SK-N-SH (cell line): ENCODE results near the gene RASA3.

Source experiments
- EZH2phosphoT487 ChIP-seq: fragments of 200-600 bp; sonication (generic); IDR thresholded peaks from 2 replicates; pipeline ENCODE4 v1.6.1; 2017; ENCODE audit warnings: low read depth, mixed run types, mild to moderate bottlenecking, antibody characterized with exemption, moderate library complexity, borderline replicate concordance
- TF ChIP-seq, protein P1 (sequence below): fragments of 200-600 bp; sonication (generic); IDR thresholded peaks from 2 replicates; pipeline ENCODE4 v1.6.1; 2017; ENCODE audit warnings: antibody characterized with exemption, mild to moderate bottlenecking, moderate library complexity

DNA sequence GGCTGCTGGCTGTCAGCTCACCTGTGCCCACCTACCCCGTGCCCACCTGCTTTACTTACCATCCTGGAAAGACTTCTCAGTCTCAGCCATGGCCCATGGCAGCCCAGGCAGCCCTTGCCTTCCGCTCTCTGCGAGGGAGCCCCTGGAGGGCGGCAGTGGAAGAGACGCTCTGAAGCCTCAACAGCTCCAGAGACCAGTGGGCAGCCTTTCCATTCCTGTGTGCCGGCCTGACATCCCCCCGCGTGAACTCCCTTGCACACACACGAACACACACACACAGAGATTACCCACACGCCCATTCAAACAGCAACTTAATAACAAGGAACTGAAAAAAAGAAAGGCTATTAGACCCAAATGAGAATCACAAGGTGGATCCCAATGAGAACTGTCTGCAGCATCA lies 14.2 kb upstream of the RASA3 start:
- no peak for TF ChIP-seq EZH2phosphoT487
- TF ChIP-seq, protein P1, sequence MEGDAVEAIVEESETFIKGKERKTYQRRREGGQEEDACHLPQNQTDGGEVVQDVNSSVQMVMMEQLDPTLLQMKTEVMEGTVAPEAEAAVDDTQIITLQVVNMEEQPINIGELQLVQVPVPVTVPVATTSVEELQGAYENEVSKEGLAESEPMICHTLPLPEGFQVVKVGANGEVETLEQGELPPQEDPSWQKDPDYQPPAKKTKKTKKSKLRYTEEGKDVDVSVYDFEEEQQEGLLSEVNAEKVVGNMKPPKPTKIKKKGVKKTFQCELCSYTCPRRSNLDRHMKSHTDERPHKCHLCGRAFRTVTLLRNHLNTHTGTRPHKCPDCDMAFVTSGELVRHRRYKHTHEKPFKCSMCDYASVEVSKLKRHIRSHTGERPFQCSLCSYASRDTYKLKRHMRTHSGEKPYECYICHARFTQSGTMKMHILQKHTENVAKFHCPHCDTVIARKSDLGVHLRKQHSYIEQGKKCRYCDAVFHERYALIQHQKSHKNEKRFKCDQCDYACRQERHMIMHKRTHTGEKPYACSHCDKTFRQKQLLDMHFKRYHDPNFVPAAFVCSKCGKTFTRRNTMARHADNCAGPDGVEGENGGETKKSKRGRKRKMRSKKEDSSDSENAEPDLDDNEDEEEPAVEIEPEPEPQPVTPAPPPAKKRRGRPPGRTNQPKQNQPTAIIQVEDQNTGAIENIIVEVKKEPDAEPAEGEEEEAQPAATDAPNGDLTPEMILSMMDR = peak; percentile 22; the same call in 1 of the 2 replicates
